Activated CD4-positive, alpha-beta T cell treated with anti-CD3 and anti-CD28 coated beads, Interleukin-2, amount 10 ng/mL, durations not matched to agents 24 days and 14 days (primary cell): ENCODE measurements around the gene C7orf25. TPM values are rescaled to one million over a fixed set of nuclear protein-coding genes. Genes with fewer than 3 reads are reported as not detected.

Experiments used
- DNase-seq: peaks from one replicate; pipeline ENCODE4 v3.0.0; 2022
- H3K27ac Mint-ChIP-seq: one replicate; pipeline ENCODE4 v1.8.0; 2022; ENCODE audit warnings: mild to moderate bottlenecking, mixed read lengths
- H3K27me3 Mint-ChIP-seq: one replicate; pipeline ENCODE4 v1.8.0; 2022; ENCODE audit warnings: mixed read lengths
- H3K36me3 Mint-ChIP-seq: one replicate; pipeline ENCODE4 v1.8.0; 2022; ENCODE audit warnings: low read depth, mild to moderate bottlenecking, mixed read lengths
- H3K4me1 Mint-ChIP-seq: one replicate; pipeline ENCODE4 v1.8.0; 2021; ENCODE audit warnings: mixed read lengths
- H3K4me3 Mint-ChIP-seq: one replicate; pipeline ENCODE4 v1.8.0; 2022; ENCODE audit warnings: mild to moderate bottlenecking, moderate library complexity, mixed read lengths
- H3K9me3 Mint-ChIP-seq: one replicate; pipeline ENCODE4 v1.8.0; 2021; ENCODE audit warnings: mixed read lengths
- intact Hi-C: fragments of 100-400 bp; cut with micrococcal nuclease; formaldehyde crosslinking; loops from one replicate; pipeline ENCODE4 v1.15.1; 2023
- total RNA-seq: library from RNA; stranded (reverse); gene quantifications from 2 replicates; pipeline ENCODE4 v1.2.3, GENCODE V29; 2022

The C7orf25 gene
- total RNA-seq, 1 donor from 2014 or later = 2.1 TPM

GRCh38 chr7:42922017-42922753 lies 10.3 kb upstream of the C7orf25 start:
- intact Hi-C loops = no loop called here
- Mint-ChIP-seq H3K9me3 (no peaks in the 10 kb centered on the region), H3K4me3 (no peak overlapping the region), H3K4me1 (peaks cover 20% of the 10 kb centered on the region), H3K27ac (no peak overlapping the region), H3K36me3 (peaks cover 74% of the 10 kb centered on the region), H3K27me3 (no peaks in the 10 kb centered on the region)
- DNase-seq = no peak

GRCh38 chr7:42915356-42915755 lies 3.5 kb upstream of the C7orf25 start:
- Mint-ChIP-seq H3K4me1 (peaks cover 50% of the 10 kb centered on the region), H3K36me3 (peaks cover 57% of the 10 kb centered on the region)

GRCh38 chr7:42914421-42915045 lies 2.7 kb upstream of the C7orf25 start:
- DNase-seq = no peak
- peak overlapping the region; percentile 86 for H3K27ac Mint-ChIP-seq
- H3K9me3 Mint-ChIP-seq = no peaks in the 10 kb centered on the region
- peaks cover 55% of the 10 kb centered on the region for H3K4me1 Mint-ChIP-seq
- intact Hi-C loops = no loop called here
- no peaks in the 10 kb centered on the region for H3K27me3 Mint-ChIP-seq
- H3K36me3 Mint-ChIP-seq = peaks cover 56% of the 10 kb centered on the region
- H3K4me3 Mint-ChIP-seq = peak overlapping the region; percentile 56

More at GRCh38 chr7:42915356-42915755, 3.5 kb upstream of the C7orf25 start:
- intact Hi-C loops = no loop called here
- no peaks in the 10 kb centered on the region for H3K9me3 Mint-ChIP-seq
- no peak for DNase-seq
- no peak overlapping the region for H3K27ac Mint-ChIP-seq
- H3K4me3 Mint-ChIP-seq = no peak overlapping the region
- H3K27me3 Mint-ChIP-seq = no peaks in the 10 kb centered on the region

- H3K4me1 Mint-ChIP-seq = peaks cover 58% of the 10 kb centered on the region
- H3K27ac Mint-ChIP-seq = peak overlapping the region; percentile 86
- intact Hi-C loops = no loop called here
- no peaks in the 10 kb centered on the region for H3K9me3 Mint-ChIP-seq
- peak overlapping the region; percentile 56 for H3K4me3 Mint-ChIP-seq
- no peak for DNase-seq
- no peaks in the 10 kb centered on the region for H3K27me3 Mint-ChIP-seq
- peaks cover 53% of the 10 kb centered on the region for H3K36me3 Mint-ChIP-seq
Measured at GRCh38 chr7:42914009-42914408, 2.1 kb upstream of the C7orf25 start.

GRCh38 chr7:42913591-42913990 lies 1.7 kb upstream of the C7orf25 start:
- H3K36me3 Mint-ChIP-seq = peaks cover 51% of the 10 kb centered on the region
- peak overlapping the region; percentile 86 for H3K27ac Mint-ChIP-seq
- peaks cover 59% of the 10 kb centered on the region for H3K4me1 Mint-ChIP-seq
- peak overlapping the region; percentile 56 for H3K4me3 Mint-ChIP-seq
- no peak for DNase-seq
- intact Hi-C loops = no loop called here
- no peaks in the 10 kb centered on the region for H3K27me3 Mint-ChIP-seq
- no peaks in the 10 kb centered on the region for H3K9me3 Mint-ChIP-seq

GRCh38 chr7:42910306-42910705 lies 1.6 kb downstream of the C7orf25 start:
- H3K9me3 Mint-ChIP-seq = peaks cover 7% of the 10 kb centered on the region
- peaks cover 36% of the 10 kb centered on the region for H3K36me3 Mint-ChIP-seq
- intact Hi-C loops = no loop called here
- peak overlapping the region; percentile 97 for H3K4me3 Mint-ChIP-seq
- H3K27me3 Mint-ChIP-seq = no peaks in the 10 kb centered on the region
- peaks cover 61% of the 10 kb centered on the region for H3K4me1 Mint-ChIP-seq
- no peak for DNase-seq
- H3K27ac Mint-ChIP-seq = no peak overlapping the region

- intact Hi-C loops = no loop called here
- H3K4me3 Mint-ChIP-seq = no peak overlapping the region
- H3K36me3 Mint-ChIP-seq = peaks cover 21% of the 10 kb centered on the region
Measured at GRCh38 chr7:42907316-42907715, 4.6 kb downstream of the C7orf25 start.

GRCh38 chr7:42906181-42906580 lies 5.7 kb downstream of the C7orf25 start:
- no peak for DNase-seq
- intact Hi-C loops = no loop called here
- Mint-ChIP-seq H3K36me3 (peaks cover 19% of the 10 kb centered on the region), H3K4me1 (peaks cover 27% of the 10 kb centered on the region), H3K27me3 (peaks cover 2% of the 10 kb centered on the region), H3K4me3 (no peak overlapping the region), H3K9me3 (peaks cover 7% of the 10 kb centered on the region), H3K27ac (no peak overlapping the region)

More at GRCh38 chr7:42907316-42907715, 4.6 kb downstream of the C7orf25 start:
- Mint-ChIP-seq H3K27ac (no peak overlapping the region), H3K4me1 (peaks cover 32% of the 10 kb centered on the region), H3K27me3 (no peaks in the 10 kb centered on the region), H3K9me3 (peaks cover 7% of the 10 kb centered on the region)
- DNase-seq = no peak

GRCh38 chr7:42902331-42902730 lies 9.5 kb downstream of the C7orf25 start:
- Mint-ChIP-seq H3K9me3 (no peaks in the 10 kb centered on the region), H3K27me3 (peaks cover 14% of the 10 kb centered on the region), H3K4me1 (no peaks in the 10 kb centered on the region), H3K4me3 (no peak overlapping the region), H3K27ac (no peak overlapping the region), H3K36me3 (no peaks in the 10 kb centered on the region)
- intact Hi-C loops = no loop called here
- no peak for DNase-seq

GRCh38 chr7:42900842-42901241 lies 11.0 kb downstream of the C7orf25 start:
- intact Hi-C loops = no loop called here
- no peak overlapping the region for H3K27ac Mint-ChIP-seq
- no peak for DNase-seq
- no peaks in the 10 kb centered on the region for H3K4me1 Mint-ChIP-seq
- H3K27me3 Mint-ChIP-seq = peaks cover 27% of the 10 kb centered on the region
- H3K36me3 Mint-ChIP-seq = no peaks in the 10 kb centered on the region
- no peak overlapping the region for H3K4me3 Mint-ChIP-seq
- H3K9me3 Mint-ChIP-seq = peaks cover 6% of the 10 kb centered on the region

- Mint-ChIP-seq H3K27ac (no peak overlapping the region), H3K4me3 (no peak overlapping the region), H3K36me3 (peaks cover 2% of the 10 kb centered on the region), H3K4me1 (peaks cover 6% of the 10 kb centered on the region), H3K9me3 (peaks cover 14% of the 10 kb centered on the region), H3K27me3 (peaks cover 24% of the 10 kb centered on the region)
- intact Hi-C loops = no loop called here
- peak; percentile 30 for DNase-seq
Measured at GRCh38 chr7:42893346-42894240, 18.3 kb downstream of the C7orf25 start.

GRCh38 chr7:42886893-42887505 lies 24.9 kb downstream of the C7orf25 start:
- peak overlapping the region; percentile 85 for H3K4me3 Mint-ChIP-seq

GRCh38 chr7:42886129-42886528 lies 25.7 kb downstream of the C7orf25 start:
- Mint-ChIP-seq H3K9me3 (no peaks in the 10 kb centered on the region), H3K36me3 (no peaks in the 10 kb centered on the region), H3K4me1 (peaks cover 22% of the 10 kb centered on the region), H3K27ac (no peak overlapping the region), H3K4me3 (no peak overlapping the region), H3K27me3 (peaks cover 7% of the 10 kb centered on the region)
- intact Hi-C loops = loop anchor here (10.0 kb wide), 1 partner anchor 141 kb away; no protein-coding TSS in a partner anchor
- DNase-seq = no peak

More at GRCh38 chr7:42886893-42887505, 24.9 kb downstream of the C7orf25 start:
- H3K4me1 Mint-ChIP-seq = peaks cover 19% of the 10 kb centered on the region
- no peak overlapping the region for H3K27ac Mint-ChIP-seq
- no peaks in the 10 kb centered on the region for H3K9me3 Mint-ChIP-seq
- intact Hi-C loops = loop anchor here (10.0 kb wide), 1 partner anchor 142 kb away; no protein-coding TSS in a partner anchor
- H3K36me3 Mint-ChIP-seq = no peaks in the 10 kb centered on the region
- H3K27me3 Mint-ChIP-seq = peaks cover 7% of the 10 kb centered on the region
- DNase-seq = no peak
